ENCODE data around the gene INTS3.

DNA sequence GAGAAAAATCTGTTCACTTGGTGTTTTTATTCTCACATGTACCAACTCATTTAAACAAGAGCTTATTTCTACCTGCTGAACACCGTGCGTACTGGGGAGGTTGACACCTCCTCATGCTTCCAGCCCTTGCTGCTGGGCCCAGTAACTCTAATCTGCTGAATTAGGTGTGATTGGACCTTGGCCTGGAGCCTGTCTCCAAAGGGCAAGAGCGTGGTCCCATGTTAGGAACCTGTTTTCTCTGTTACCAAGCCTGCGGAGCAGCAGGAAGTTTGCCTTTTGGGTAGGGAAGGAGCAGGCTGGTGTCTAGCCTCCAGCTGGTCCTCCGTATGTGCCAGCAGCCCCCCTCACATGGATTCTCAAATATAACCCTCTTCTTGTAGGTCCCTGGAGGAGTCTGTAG is 36.5 kb downstream of the INTS3 start:
- TF ChIP-seq, protein P1, sequence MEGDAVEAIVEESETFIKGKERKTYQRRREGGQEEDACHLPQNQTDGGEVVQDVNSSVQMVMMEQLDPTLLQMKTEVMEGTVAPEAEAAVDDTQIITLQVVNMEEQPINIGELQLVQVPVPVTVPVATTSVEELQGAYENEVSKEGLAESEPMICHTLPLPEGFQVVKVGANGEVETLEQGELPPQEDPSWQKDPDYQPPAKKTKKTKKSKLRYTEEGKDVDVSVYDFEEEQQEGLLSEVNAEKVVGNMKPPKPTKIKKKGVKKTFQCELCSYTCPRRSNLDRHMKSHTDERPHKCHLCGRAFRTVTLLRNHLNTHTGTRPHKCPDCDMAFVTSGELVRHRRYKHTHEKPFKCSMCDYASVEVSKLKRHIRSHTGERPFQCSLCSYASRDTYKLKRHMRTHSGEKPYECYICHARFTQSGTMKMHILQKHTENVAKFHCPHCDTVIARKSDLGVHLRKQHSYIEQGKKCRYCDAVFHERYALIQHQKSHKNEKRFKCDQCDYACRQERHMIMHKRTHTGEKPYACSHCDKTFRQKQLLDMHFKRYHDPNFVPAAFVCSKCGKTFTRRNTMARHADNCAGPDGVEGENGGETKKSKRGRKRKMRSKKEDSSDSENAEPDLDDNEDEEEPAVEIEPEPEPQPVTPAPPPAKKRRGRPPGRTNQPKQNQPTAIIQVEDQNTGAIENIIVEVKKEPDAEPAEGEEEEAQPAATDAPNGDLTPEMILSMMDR (IDR thresholded peaks at IDR 0.05 in 2 of 3, conservative IDR thresholded peaks at IDR 0.05 in 1 of 3; ENCODE audit: insufficient read depth in 2 of 3, low read depth in 1 of 3, low read length in 3 of 3), result no peak
- TF ChIP-seq, protein P2, sequence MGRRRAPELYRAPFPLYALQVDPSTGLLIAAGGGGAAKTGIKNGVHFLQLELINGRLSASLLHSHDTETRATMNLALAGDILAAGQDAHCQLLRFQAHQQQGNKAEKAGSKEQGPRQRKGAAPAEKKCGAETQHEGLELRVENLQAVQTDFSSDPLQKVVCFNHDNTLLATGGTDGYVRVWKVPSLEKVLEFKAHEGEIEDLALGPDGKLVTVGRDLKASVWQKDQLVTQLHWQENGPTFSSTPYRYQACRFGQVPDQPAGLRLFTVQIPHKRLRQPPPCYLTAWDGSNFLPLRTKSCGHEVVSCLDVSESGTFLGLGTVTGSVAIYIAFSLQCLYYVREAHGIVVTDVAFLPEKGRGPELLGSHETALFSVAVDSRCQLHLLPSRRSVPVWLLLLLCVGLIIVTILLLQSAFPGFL (CRISPR knock-in tag; IDR thresholded peaks at IDR 0.05), result no peak
- TF ChIP-seq, protein P3, sequence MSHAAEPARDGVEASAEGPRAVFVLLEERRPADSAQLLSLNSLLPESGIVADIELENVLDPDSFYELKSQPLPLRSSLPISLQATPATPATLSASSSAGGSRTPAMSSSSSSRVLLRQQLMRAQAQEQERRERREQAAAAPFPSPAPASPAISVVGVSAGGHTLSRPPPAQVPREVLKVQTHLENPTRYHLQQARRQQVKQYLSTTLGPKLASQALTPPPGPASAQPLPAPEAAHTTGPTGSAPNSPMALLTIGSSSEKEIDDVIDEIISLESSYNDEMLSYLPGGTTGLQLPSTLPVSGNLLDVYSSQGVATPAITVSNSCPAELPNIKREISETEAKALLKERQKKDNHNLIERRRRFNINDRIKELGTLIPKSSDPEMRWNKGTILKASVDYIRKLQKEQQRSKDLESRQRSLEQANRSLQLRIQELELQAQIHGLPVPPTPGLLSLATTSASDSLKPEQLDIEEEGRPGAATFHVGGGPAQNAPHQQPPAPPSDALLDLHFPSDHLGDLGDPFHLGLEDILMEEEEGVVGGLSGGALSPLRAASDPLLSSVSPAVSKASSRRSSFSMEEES (CRISPR knock-in tag; IDR thresholded peaks at IDR 0.05), result no peak
- no peak for TF ChIP-seq ZKSCAN1 (IDR thresholded peaks at IDR 0.05; ENCODE audit: low read depth, low read length)
- no peak for TF ChIP-seq JUND (IDR thresholded peaks at IDR 0.05; ENCODE audit: borderline replicate concordance, low read depth, low read length)
- no peak for TF ChIP-seq JUND (tag; IDR thresholded peaks at IDR 0.05; ENCODE audit: borderline replicate concordance, low read depth, low read length)
- TF ChIP-seq, protein P4, sequence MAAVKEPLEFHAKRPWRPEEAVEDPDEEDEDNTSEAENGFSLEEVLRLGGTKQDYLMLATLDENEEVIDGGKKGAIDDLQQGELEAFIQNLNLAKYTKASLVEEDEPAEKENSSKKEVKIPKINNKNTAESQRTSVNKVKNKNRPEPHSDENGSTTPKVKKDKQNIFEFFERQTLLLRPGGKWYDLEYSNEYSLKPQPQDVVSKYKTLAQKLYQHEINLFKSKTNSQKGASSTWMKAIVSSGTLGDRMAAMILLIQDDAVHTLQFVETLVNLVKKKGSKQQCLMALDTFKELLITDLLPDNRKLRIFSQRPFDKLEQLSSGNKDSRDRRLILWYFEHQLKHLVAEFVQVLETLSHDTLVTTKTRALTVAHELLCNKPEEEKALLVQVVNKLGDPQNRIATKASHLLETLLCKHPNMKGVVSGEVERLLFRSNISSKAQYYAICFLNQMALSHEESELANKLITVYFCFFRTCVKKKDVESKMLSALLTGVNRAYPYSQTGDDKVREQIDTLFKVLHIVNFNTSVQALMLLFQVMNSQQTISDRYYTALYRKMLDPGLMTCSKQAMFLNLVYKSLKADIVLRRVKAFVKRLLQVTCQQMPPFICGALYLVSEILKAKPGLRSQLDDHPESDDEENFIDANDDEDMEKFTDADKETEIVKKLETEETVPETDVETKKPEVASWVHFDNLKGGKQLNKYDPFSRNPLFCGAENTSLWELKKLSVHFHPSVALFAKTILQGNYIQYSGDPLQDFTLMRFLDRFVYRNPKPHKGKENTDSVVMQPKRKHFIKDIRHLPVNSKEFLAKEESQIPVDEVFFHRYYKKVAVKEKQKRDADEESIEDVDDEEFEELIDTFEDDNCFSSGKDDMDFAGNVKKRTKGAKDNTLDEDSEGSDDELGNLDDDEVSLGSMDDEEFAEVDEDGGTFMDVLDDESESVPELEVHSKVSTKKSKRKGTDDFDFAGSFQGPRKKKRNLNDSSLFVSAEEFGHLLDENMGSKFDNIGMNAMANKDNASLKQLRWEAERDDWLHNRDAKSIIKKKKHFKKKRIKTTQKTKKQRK (IDR thresholded peaks at IDR 0.05; ENCODE audit: borderline replicate concordance, low read depth, low read length), result no peak
- no peak for TF ChIP-seq PCBP1 (IDR thresholded peaks at IDR 0.05; ENCODE audit: low read depth, low read length, poor library complexity, severe bottlenecking)
- TF ChIP-seq YY1 (IDR thresholded peaks at IDR 0.05; ENCODE audit: borderline replicate concordance in 1 of 3, control insufficient read depth in 1 of 3, extremely low read depth in 1 of 3, insufficient read depth in 3 of 3, insufficient read length in 1 of 3, insufficient replicate concordance in 2 of 3, low read depth in 1 of 3, low read length in 2 of 3), result no peak
- TF ChIP-seq PHF8 (IDR thresholded peaks at IDR 0.05; ENCODE audit: borderline replicate concordance, low read length), result no peak

Data from K562 (cell line).